ENCODE measurements around the gene SLC26A5.

SLC26A5 gene

DNA sequence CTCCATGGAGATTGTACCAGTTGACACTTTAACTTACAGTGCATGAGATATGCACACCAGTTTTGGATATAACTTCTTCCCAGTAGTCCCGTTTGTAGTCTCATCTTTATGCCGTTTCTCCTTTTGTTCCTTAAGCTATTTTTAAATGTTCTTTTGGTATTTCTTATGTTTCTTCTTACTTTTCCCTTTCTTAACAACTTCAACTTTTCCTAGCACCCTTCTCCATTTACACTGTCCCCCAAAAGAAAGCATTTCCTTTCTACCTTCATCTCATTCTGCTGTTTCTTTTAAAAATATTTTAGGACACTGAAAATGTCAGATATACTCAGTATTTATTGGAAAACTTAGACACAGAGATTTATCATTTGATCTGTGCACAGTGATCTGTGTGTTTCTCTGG, 97.0 kb downstream of the SLC26A5 start:
- TF ChIP-seq POLR2AphosphoS5 (IDR thresholded peaks at IDR 0.05; ENCODE audit: low read depth): no peak
- TF ChIP-seq, protein P1, sequence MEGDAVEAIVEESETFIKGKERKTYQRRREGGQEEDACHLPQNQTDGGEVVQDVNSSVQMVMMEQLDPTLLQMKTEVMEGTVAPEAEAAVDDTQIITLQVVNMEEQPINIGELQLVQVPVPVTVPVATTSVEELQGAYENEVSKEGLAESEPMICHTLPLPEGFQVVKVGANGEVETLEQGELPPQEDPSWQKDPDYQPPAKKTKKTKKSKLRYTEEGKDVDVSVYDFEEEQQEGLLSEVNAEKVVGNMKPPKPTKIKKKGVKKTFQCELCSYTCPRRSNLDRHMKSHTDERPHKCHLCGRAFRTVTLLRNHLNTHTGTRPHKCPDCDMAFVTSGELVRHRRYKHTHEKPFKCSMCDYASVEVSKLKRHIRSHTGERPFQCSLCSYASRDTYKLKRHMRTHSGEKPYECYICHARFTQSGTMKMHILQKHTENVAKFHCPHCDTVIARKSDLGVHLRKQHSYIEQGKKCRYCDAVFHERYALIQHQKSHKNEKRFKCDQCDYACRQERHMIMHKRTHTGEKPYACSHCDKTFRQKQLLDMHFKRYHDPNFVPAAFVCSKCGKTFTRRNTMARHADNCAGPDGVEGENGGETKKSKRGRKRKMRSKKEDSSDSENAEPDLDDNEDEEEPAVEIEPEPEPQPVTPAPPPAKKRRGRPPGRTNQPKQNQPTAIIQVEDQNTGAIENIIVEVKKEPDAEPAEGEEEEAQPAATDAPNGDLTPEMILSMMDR (IDR thresholded peaks at IDR 0.05; ENCODE audit: insufficient read depth, low read length): no peak
- TF ChIP-seq, protein P2, sequence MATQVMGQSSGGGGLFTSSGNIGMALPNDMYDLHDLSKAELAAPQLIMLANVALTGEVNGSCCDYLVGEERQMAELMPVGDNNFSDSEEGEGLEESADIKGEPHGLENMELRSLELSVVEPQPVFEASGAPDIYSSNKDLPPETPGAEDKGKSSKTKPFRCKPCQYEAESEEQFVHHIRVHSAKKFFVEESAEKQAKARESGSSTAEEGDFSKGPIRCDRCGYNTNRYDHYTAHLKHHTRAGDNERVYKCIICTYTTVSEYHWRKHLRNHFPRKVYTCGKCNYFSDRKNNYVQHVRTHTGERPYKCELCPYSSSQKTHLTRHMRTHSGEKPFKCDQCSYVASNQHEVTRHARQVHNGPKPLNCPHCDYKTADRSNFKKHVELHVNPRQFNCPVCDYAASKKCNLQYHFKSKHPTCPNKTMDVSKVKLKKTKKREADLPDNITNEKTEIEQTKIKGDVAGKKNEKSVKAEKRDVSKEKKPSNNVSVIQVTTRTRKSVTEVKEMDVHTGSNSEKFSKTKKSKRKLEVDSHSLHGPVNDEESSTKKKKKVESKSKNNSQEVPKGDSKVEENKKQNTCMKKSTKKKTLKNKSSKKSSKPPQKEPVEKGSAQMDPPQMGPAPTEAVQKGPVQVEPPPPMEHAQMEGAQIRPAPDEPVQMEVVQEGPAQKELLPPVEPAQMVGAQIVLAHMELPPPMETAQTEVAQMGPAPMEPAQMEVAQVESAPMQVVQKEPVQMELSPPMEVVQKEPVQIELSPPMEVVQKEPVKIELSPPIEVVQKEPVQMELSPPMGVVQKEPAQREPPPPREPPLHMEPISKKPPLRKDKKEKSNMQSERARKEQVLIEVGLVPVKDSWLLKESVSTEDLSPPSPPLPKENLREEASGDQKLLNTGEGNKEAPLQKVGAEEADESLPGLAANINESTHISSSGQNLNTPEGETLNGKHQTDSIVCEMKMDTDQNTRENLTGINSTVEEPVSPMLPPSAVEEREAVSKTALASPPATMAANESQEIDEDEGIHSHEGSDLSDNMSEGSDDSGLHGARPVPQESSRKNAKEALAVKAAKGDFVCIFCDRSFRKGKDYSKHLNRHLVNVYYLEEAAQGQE (IDR thresholded peaks at IDR 0.05; ENCODE audit: insufficient replicate concordance, low read depth): no peak
- TF ChIP-seq SPI1 (IDR thresholded peaks at IDR 0.05; ENCODE audit: borderline replicate concordance, low read depth): no peak
- TF ChIP-seq GABPA (IDR thresholded peaks at IDR 0.05; ENCODE audit: low read depth): no peak
- H3K4me3 ChIP-seq (replicated peaks; ENCODE audit: insufficient read depth, low read length): peak overlapping the region; percentile 77
- peak overlapping the region; percentile 86 for H3K27ac ChIP-seq (replicated peaks)
- no peak for DNase-seq (ENCODE audit: low read depth in 1 of 2, low spot score in 1 of 2)
- H3K27me3 ChIP-seq (ENCODE audit: insufficient read depth, poor library complexity, severe bottlenecking): no peaks in the 10 kb centered on the region

- TF ChIP-seq SPI1 (IDR thresholded peaks at IDR 0.05; ENCODE audit: borderline replicate concordance, low read depth) (peak; percentile 27; the same call in 1 of the 2 replicates), GABPA (IDR thresholded peaks at IDR 0.05; ENCODE audit: low read depth) (no peak)
- peak overlapping the region; percentile 77 for H3K4me3 ChIP-seq (replicated peaks; ENCODE audit: insufficient read depth, low read length)
- DNase-seq (ENCODE audit: low read depth in 1 of 2, low spot score in 1 of 2): peak in 1 of 2 experiments; percentile 41
- peak overlapping the region; percentile 86 for H3K27ac ChIP-seq (replicated peaks)
- no peaks in the 10 kb centered on the region for H3K27me3 ChIP-seq (ENCODE audit: insufficient read depth, poor library complexity, severe bottlenecking)
These were observed 97.6 kb downstream of the SLC26A5 start for GRCh38 chr7:103348452-103348851.

DNA sequence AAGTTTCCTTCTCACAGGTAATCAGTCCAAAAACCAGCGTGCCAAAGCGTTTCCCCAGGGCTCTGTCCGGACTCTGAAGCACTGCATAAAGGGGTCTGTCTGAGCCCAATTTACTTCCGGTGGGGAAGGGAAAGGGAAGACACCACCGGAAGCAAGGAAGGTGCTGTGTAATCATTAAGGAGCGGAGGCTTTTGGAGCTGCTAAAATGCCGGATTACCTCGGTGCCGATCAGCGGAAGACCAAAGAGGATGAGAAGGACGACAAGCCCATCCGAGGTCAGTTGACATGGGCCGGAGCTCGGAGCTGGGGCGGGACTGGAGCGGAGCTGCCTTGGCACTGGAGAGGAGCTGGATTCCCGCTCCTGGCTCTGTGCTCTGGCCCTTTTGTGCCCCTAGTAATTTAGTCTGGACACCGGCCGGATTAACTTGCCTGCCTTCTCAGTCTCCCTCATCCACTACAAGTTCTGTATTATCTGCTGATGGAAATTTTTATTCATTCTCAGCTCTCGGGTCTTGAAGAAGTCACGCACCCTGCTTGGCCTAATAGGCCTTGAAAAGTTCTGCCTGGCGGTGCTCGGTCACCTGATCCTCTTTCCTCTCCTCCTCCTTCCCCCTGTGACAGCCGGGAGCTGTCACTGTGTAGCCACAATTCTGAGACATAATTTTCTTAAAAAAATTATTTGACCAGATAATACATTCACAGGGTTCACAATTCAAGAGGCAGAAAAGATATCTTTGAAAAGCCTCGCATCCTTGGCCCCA, 98.3 kb downstream of the SLC26A5 start, which contains the start of gene PSMC2:
PSMC2 (plus strand) TSS at position 137 of the 761 bp plus-strand sequence; CDS start at position 206, 69 bp downstream.
- TF ChIP-seq, protein P2 (IDR thresholded peaks at IDR 0.05; ENCODE audit: insufficient replicate concordance, low read depth): peak; percentile 29
- TF ChIP-seq GABPA (IDR thresholded peaks at IDR 0.05; ENCODE audit: low read depth) (peak; percentile 98), POLR2AphosphoS5 (IDR thresholded peaks at IDR 0.05; ENCODE audit: low read depth) (peak; percentile 76), SPI1 (IDR thresholded peaks at IDR 0.05; ENCODE audit: borderline replicate concordance, low read depth) (no peak)
- TF ChIP-seq, protein P1 (IDR thresholded peaks at IDR 0.05; ENCODE audit: insufficient read depth, low read length): no peak
- no peaks in the 10 kb centered on the region for H3K27me3 ChIP-seq (ENCODE audit: insufficient read depth, poor library complexity, severe bottlenecking)
- peak within 1 kb of the TSS; percentile 77 for H3K4me3 ChIP-seq (replicated peaks; ENCODE audit: insufficient read depth, low read length)
- H3K27ac ChIP-seq (replicated peaks): peak within 1 kb of the TSS; percentile 86
- peak; percentile 87 to 94 for DNase-seq (ENCODE audit: low read depth in 1 of 2, low spot score in 1 of 2)

- TF ChIP-seq SPI1 (IDR thresholded peaks at IDR 0.05; ENCODE audit: borderline replicate concordance, low read depth): no peak
- no peak for TF ChIP-seq GABPA (IDR thresholded peaks at IDR 0.05; ENCODE audit: low read depth)
- TF ChIP-seq POLR2AphosphoS5 (IDR thresholded peaks at IDR 0.05; ENCODE audit: low read depth): no peak
- TF ChIP-seq, protein P1 (IDR thresholded peaks at IDR 0.05; ENCODE audit: insufficient read depth, low read length): no peak
- TF ChIP-seq, protein P2 (IDR thresholded peaks at IDR 0.05; ENCODE audit: insufficient replicate concordance, low read depth): no peak
- DNase-seq (ENCODE audit: low read depth in 1 of 2, low spot score in 1 of 2): no peak
- Histone ChIP-seq H3K27me3 (ENCODE audit: insufficient read depth, poor library complexity, severe bottlenecking) (no peaks in the 10 kb centered on the region), H3K27ac (replicated peaks) (0 out of 2 replicates have a peak overlapping the region, but pooled peaks have one; percentile 86), H3K4me3 (replicated peaks; ENCODE audit: insufficient read depth, low read length) (no peak overlapping the region)
These were observed 99.6 kb downstream of the SLC26A5 start for GRCh38 chr7:103346396-103346795.
